Epithelial cell of prostate (primary cell): Measurements from ENCODE around the gene SLC48A1.
A peak's percentile ranks its signal among the peaks of the same experiment; 100 is the strongest.

Source experiments
- DNase-seq: peaks from one replicate; pipeline ENCODE4 v3.0.0-alpha.2; 2011; ENCODE audit warnings: low read depth, low spot score
- H3K27ac ChIP-seq: fragments of 450-650 bp; 2 replicates; pipeline ENCODE4 v1.5.1; 2017; ENCODE audit warnings: mild to moderate bottlenecking

Gene SLC48A1

DNA sequence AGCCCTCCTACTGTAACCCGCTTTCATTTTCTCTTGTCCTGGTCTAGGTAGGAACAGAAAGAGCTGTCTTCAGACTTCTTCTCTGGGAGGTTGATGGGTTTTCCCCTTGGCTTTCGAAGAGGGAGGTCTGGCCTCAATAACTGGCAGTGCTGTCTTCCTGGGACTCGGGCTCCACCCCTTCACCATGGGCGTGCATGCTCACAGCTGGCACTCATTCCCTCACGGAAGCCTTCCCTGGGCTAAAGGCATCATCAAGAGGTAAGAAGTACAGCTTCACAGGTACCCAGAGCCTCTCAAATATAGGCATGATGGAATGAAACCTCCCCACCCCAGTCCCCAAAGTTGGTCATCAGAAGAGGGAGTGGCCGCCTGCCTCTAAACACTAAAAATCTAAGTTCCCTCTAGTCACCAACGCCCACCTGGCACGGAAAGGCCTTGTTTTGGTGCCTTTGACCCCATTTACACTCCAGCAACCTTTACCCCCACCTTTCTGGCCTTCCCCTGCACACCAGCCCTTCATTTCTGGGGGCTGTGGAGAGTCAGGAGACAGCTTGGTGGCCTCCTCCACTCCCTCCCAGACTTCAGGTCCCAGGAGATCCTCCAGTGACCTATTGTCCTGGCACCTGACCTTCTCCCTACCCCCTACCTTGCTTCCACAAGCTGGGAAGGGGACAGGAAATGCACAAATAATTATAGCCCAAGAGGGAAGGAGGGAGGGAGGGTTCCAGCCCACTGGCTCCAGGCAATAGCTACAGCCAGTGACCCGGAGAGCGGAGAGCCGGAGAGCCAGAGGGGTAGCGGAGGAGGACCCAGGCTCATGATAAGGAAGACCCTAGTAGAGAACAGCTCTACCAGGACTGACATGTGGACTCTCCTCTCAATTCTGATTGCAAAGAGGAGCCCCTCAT lies 17.1 kb upstream of the SLC48A1 start:
- H3K27ac ChIP-seq, result peak overlapping the region; percentile 100
- DNase-seq, result no peak

DNA sequence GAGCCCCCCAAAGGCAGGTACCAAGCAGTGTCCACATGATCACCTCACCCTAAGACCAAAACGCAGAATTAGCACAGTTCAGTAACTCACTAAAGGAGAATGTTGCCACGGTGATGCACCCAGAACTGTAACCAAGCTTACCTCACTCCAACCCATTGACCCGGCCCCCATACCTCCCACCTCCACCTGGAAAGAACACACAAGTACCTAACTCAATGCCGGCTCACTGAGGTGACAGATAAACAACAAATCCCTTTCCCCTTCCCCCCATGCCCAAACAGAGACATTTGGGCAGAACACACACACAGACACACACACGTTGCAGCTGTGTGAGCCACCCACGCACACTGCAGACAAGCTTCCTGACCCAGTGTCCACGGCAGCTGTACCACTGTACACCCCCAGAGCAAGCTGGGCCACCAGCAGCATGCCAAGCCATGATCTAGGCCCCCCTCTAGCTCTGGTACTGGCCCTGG lies 15.6 kb upstream of the SLC48A1 start:
- DNase-seq, result no peak
- H3K27ac ChIP-seq, result peak overlapping the region; percentile 78

DNA sequence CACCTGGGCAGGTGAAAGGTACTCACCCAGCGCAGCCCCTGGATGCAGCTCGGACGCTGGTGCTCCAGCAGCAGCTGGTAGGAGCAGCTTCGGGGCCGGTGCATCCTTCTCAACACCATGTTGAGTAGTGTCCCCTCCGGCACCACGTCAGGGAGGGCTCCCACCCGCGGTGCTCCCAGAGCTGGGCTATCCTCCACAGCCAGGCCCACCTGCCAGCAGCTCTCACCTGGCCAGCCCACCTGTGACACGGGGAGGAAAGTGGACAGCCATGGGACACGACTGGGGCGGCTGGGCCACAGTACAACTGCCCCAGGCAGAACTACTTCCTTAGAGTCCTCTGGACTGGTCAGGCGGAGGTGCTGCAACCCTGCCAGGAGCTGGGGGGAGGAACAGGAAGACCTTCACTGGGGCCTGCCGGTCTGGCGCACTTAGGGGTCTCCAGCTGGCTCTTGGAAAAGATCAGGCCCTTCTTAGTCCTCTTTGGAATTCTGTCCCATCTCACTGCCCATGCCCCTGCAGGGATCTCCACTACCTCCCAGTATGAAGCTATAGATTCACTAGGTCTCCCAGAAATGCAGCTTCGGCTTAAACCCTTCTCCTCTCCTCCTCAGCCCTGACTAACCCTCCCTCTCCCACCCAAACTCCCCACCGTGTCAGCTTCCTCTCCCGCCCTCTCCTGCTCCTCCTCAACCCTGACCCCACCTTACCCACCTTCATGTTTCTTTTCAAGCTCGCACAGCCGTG lies 15.0 kb upstream of the SLC48A1 start:
- H3K27ac ChIP-seq, result peak overlapping the region; percentile 78

DNA sequence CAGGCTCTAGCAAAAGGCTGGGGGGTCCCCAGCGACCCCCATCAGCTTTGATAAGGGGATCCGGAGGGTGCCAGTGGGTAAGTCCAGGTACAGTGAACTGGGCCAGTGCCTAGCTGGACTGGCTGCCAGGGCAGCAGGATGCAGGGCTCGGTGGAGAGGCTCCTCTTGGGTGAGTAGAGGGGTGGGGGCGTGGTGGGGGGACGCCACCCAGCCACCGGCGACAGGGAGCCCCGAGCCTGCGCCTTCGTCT lies 14.5 kb upstream of the SLC48A1 start:
- H3K27ac ChIP-seq, result peak overlapping the region; percentile 78
- no peak for DNase-seq

More for the DNA sequence above, 15.0 kb upstream of the SLC48A1 start:
- DNase-seq, result no peak

DNA sequence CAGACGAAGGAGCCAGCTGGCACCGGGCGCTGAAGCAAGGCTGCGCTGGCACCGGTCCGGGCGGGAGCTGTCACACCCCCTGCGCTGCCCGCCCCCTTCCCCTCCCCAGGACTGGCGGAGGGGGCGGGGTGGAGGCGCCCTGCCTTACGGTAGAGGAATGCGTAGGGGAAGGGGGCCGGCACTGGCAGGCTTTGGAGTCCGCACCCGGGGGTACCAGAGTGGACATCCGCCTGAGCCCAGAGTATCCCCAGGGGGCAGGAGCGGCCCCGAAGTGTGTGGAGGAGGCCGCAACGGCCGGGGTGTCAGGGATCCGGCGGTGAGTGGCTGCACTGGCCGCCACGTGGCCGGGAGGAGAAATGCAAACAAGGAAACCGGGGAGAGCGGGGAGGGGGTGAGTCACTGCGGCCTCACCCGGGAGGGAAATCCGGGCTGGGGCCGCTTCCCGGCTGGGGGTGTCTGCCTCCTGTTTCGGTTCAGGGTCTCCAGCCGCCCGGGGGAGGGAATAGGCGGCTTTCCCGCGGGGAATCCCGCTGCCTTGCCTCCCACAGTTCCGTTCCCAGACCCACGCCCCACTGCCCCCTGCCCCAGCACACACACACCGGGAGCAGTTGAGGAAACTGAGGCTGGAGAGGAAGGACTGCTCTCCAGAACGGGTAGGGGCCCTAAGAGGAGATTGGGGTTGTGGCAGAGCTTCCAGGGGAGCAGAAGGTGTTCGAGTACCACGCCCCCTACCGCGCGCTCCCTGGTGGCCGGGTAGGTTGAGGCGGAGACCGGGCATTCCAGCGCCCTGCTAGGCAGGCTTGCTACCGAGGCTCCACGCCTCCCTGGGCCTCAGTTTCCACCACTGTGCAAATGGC lies 14.0 kb upstream of the SLC48A1 start, which contains the start of gene RAPGEF3:
RAPGEF3 (minus strand) TSS at position 47 of the 857 bp plus-strand sequence. CDS start 324 bp downstream, outside the sequence.
- DNase-seq, result peak; percentile 46
- H3K27ac ChIP-seq, result peak within 1 kb of the TSS; percentile 78

DNA sequence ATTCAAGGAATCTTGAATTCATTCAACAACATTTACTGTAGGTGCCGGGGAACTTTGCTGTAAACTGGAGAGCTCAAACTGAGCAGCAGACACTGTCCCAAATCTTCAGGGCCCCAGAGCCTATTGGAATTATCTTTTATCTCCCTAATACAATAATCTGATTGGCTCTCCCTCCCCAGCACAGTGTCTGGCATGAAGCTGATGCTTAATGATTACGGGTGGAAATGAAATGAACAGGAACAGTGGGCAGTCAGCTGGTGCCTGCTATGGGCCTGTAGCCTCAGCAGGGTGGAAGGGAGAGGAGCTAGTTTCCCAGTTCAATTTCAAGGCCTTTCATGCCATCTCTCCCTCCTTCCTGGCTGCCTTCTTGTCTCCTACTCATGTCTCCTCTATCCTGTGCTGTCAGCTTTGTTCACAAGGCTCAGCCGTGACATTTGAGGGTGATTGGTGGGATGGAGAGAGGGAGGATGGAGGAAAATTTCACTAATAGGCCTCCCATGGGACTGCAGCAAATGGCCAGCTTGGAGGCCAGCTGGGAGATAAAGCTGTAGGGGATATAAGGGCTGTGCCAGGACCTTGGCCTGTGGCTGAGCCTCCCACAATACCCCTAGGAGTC lies 10.1 kb upstream of the SLC48A1 start:
- DNase-seq, result no peak
- peak overlapping the region; percentile 74 for H3K27ac ChIP-seq

DNA sequence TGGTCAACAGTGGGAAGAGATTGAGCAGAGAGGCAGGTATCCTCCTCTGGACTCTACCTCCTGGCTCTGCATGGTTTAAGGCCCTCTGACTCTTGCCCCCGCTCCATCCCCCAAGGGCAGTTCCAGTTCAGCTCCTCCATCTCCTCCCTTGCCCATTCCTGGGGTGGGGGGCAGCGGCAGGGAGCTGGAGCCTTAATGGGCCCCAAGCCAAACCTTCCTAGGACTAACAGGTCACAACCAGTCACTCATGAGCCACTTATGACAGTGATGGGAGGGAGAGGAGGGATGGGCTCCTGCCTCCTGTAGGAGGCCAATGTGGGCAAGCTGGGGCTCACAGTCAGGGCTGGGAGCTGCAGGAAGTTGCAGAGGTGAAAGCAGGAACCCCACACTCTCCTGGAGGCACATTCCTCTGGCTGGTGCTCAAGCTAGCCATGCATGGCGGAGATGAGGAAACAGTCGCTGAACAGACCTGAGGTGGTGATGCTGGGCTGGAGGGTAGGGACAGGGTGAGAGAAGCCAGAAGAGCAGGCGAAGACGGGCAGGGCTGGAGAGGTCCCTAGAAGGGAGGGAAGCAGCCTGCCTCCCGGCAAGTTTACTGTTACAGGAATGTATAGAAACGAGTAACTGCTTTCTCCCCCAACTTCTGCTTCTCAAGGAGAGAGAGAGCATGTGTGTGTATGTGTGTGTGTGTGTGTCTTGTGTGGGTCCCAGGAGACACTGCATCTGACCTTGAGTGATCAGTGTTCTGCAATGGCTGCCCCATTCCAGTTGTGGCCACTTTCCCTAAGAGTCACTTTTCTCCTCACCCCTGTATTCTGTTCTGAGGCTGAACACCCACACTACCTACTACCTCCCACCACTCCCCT lies 9.3 kb upstream of the SLC48A1 start:
- peak overlapping the region; percentile 74 for H3K27ac ChIP-seq

DNA sequence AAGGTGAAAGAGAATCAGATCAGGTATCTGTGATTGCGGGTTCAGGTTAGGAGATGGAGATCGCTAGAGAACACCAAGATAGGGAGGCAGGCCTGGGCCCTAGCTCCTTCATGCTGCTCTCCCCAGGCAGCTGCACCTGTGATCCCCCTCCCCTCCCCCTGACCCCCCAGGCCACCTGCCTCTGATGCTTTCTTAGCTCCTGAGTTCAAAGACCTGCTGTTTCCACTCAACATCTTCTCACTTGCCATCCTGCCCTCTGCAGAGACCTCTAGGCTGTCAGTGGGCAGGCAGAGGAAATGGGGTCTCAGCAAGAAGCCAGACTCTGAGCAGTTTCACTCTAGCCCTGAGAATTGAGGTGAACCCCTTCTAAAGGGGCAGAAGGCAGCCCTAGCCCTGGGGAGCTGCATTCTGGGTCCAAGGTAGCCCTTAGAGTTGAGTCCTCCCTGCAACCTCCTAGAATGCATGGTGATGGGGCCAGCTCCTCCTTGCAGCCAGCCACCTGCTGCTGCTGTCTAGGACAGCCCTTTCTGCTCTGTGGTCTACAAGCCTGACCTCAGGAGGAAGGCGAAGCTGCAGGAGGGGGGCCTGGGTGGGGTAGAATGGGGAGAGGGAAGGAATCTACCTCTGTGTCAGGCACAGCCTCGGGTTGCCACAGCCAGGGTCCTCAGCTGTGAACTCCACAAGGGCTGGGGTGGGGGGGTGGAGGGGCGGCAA lies 6.4 kb upstream of the SLC48A1 start:
- no peak overlapping the region for H3K27ac ChIP-seq
- DNase-seq, result no peak

More for the DNA sequence above, 9.3 kb upstream of the SLC48A1 start:
- no peak for DNase-seq

DNA sequence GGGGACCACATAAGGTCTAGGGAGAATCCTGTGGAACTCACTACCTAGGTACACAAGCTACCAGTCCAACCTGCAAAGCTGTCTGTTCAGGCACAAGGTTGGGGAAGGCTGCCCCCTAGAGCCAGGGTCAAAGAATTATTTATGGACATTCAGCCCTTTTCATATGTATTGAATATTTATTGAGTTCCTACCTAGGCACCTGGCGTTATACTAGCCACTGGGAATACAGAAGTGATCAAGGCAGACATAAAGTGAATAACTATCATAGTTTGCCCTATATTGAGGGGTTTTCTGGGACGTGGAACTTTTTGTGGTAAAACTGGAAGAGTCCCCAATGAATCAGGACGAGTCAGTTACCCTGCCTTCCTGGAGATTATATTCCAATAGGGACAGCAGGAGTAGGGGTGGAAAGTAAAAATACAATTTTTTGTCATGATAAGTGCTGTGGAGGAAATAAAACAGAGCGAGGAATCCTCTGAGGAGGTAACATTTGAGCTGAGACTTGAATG lies 5.8 kb upstream of the SLC48A1 start:
- H3K27ac ChIP-seq, result peak overlapping the region; percentile 60
- DNase-seq, result no peak

DNA sequence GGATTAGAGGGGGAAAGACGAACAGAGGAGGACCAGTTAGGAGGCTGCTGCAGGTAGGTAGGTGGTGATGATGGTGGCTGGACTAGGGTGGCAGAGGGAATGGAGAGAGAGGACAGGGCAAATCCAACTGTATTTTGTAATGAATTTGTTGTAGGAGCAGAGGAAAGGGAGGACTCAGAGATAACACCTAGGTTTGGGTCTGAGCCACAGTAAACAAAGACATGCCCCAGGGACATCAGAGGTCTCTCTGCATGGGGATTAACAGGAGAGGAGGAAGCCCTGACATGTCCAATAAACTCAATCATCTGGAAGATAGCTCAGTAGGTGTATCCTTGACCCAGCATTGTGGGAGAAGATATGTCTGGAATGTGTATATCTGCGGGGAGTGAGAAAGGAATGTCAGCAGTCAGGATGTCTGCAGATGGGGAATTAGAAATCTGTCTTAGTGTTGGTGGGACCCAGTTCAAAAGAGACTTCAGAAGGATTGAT lies 4.7 kb upstream of the SLC48A1 start:
- DNase-seq, result no peak
- peak overlapping the region; percentile 60 for H3K27ac ChIP-seq

DNA sequence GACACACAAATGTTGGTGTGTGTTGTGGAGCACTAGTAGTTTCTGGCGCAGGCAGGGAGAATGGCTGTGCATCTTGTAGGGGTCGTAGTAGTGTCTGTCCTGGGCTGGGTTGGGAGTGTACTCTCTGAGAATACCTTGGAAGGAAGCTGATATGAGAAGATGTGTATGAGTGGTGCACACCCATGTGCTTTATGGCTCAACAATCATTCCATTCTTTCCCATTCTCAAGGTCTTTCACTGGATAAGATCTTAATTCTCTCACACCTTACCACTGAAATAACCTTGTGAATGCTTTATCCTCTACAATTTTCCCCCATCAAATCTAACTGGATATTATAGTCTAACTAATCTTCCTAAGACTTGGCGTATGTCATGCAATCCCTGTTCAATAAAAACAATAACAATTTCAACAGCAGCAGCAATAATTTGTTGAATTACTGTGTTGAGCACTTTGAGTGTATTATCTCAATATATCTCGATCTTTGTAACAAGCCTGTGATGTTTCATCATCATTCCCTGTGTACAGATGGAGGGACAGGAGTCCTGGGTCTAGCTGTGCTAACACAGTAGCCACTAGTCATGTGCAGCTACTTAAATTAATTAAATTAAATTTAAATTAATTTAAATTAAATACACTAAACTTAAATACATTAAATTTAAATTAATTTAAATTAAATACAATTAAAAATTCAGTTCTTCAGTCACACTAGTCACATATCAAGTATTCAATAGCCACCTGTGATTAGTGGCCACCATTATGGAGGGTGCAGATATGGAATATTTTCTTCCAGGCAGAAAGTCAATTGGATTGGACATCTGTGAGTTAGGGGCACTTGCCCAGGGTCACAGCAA lies 3.6 kb upstream of the SLC48A1 start:
- peak overlapping the region; percentile 60 for H3K27ac ChIP-seq
- no peak for DNase-seq

DNA sequence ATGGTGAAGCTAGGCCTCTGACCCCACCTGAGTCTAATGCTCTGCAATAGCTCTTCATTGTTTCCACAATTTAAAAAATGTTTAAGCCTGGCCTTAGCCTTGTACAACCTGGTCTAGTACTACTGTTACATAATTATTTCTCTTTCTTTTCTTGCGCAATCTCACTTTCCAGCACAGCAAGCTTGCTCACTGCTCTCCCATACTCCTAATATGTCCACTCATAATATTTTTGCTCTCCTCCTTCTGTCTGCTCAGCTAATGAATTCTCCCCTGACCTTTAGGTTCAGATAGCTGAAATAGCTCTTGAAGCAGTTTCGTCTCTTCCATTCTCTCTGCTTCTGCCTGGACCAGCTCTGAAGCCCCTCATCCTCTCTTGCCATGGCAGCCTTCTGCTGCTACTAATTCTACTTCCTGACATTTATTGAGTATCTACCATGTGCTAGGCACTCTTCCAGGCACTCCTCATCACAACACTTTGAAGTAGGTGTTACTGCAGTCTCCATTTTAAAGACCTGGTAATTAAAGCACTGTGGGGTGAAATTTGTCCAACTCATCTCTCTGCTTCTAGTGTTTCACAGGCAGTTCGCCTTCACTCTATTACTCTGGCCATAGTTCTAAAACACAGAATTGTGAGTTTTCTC lies 2.8 kb upstream of the SLC48A1 start:
- no peak overlapping the region for H3K27ac ChIP-seq
- DNase-seq, result no peak

DNA sequence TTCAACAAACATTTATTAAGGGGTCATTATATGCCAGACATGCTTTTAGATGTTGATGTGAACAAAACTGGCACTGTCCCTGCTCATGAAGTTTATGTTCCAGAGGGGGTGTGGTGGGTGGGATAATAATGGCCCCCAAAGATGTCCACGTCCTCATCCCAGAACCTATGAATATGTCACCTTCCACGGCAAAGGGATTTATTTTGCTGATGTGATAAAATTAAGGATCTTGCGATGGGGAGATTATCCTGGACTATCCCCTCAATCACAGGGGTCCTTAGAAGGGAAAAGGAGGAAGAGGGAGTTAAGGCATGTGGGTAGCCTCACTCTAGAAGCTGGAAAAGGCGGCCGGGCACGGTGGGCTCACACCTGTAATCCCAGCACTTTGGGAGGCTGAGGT lies 1.7 kb upstream of the SLC48A1 start:
- DNase-seq, result no peak
- H3K27ac ChIP-seq, result no peak overlapping the region

DNA sequence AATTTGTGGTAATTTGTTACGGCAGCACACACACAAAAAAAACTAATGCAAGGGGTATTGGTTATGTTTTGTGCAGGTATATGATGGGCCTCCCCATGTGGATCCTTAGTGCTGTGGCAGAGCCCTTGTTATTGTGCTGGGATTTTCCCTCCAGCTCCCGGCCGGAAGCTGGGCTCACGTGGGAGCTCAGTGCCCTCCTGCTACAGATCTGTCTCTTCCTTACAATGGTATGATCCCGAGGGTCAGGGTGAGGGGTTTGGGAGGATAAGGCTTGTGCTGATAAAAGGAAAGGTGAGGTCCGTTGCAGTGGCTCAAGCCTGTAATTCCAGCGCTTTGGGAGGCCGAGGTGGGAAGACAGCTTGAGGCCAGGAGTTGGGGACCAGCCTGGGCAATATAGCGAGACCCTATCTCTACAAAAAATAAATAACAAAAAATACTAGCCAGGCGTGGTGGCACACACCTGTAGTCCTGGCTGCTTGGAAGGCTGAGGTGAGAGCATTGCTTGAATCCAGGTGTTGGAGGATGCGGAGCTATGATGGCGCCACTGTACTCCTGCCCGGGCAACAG lies 861 bp upstream of the SLC48A1 start:
- H3K27ac ChIP-seq, result no peak overlapping the region

DNA sequence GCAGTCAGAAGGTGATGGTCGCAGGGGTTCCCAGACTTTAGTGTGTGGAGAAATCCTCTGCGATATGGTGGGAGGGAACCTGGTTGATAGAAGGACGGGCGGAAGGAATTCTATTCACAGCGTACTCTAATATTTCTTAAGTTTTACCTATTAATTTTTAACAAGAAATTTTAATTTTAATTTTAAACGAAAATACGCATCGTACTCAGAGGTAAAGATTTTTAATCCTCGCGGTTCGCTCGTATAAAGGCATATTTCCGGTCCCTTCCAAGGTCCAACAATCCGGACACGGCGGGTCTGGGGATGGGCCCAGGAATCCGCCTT lies 338 bp upstream of the SLC48A1 start:
- DNase-seq, result no peak
- no peak overlapping the region for H3K27ac ChIP-seq

More for the DNA sequence above, 861 bp upstream of the SLC48A1 start:
- no peak for DNase-seq

DNA sequence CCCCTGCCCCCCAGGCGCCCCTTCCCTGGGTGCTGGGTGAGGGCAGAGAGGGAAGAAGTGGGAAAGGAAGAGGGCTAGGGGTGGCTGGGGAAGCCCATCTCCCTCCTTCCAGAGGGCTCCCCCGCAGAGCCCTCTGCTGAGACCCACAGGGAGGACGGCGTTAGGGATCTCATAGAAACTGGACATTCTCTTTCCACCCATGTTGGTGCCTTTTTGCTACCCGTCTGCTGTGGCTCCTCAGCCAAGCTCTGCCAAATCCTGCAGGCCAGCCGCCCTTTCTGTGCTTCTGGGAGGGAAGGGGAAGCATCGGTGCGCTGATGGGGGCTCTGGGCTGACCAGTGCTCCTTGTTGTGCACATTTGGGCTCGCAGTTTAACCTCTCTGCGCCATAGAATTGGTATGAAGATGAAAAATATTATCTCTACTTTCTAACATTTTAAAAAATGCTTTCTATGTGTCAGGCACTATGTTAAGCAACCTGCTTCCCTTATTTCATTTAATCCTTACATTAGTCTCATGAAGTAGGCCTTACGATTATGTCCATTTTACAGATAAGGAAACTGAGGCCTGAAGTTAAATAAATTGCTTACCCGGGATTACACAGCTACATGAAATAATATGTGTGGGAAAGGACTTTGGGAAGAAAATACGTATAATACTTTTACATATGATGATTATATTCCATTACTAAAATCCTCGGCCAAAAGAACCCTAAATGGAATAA lies 981 bp downstream of the SLC48A1 start:
- H3K27ac ChIP-seq, result no peak overlapping the region
- no peak for DNase-seq
